Gastrocnemius medialis (tissue), 4 donors: ENCODE data around the gene HDAC6.

Source experiments
- POLR2A ChIP-seq, 2 donors: fragments of 450-650 bp; IDR thresholded peaks; one replicate each; pipeline ENCODE4 v1.6.1; 2017; ENCODE audit warnings: antibody characterized with exemption in 2 of 2, mild to moderate bottlenecking in 2 of 2, moderate library complexity in 2 of 2
- TF ChIP-seq, protein P1 (sequence below), 5 experiments: fragments of 450-650 bp in 3 of 5; fragments of 200-600 bp in 2 of 5; sonication (generic) in 2 of 5; IDR thresholded peaks in 4 of 5; conservative IDR thresholded peaks in 1 of 5; 1 replicate in 4 of 5; 2 replicates in 1 of 5; pipeline ENCODE4 v1.5.1; 2016 to 2019; ENCODE audit warnings: antibody characterized with exemption in 5 of 5, mild to moderate bottlenecking in 3 of 5, moderate library complexity in 3 of 5

DNA sequence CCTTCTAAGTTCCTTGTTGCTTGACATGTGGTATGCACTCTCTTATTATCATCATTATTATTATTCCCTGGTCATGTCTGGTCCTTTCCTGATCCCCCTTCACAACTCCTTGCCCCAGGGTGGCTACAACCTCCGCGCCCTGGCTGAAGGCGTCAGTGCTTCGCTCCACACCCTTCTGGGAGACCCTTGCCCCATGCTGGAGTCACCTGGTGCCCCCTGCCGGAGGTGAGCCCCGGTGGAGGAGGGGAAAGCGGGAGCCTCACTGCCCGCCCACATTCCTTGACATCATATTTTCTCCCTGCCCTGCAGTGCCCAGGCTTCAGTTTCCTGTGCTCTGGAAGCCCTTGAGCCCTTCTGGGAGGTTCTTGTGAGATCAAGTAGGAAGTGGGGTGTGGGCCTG, 13.4 kb downstream of the HDAC6 start:
- TF ChIP-seq, protein P1, sequence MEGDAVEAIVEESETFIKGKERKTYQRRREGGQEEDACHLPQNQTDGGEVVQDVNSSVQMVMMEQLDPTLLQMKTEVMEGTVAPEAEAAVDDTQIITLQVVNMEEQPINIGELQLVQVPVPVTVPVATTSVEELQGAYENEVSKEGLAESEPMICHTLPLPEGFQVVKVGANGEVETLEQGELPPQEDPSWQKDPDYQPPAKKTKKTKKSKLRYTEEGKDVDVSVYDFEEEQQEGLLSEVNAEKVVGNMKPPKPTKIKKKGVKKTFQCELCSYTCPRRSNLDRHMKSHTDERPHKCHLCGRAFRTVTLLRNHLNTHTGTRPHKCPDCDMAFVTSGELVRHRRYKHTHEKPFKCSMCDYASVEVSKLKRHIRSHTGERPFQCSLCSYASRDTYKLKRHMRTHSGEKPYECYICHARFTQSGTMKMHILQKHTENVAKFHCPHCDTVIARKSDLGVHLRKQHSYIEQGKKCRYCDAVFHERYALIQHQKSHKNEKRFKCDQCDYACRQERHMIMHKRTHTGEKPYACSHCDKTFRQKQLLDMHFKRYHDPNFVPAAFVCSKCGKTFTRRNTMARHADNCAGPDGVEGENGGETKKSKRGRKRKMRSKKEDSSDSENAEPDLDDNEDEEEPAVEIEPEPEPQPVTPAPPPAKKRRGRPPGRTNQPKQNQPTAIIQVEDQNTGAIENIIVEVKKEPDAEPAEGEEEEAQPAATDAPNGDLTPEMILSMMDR (IDR thresholded peaks at IDR 0.05 in 4 of 5, conservative IDR thresholded peaks at IDR 0.05 in 1 of 5): no peak
- TF ChIP-seq POLR2A (IDR thresholded peaks at IDR 0.05): no peak
